Activated gamma-delta T cell treated with Interleukin-2 at 50 U/mL for 16 hours (primary cell): ENCODE measurements around the gene SUCO.
A peak's percentile ranks its signal among the peaks of the same experiment; 100 is the strongest.
"Not testable (repeated sequence)": the region's sequence is repeated elsewhere in the genome, so short reads cannot be mapped to it uniquely, and the experiment has no call there.

ENCODE experiments used
- DNase-seq: peaks from one replicate; pipeline ENCODE4 v3.0.0-alpha.2; 2020

The SUCO gene, protein sequence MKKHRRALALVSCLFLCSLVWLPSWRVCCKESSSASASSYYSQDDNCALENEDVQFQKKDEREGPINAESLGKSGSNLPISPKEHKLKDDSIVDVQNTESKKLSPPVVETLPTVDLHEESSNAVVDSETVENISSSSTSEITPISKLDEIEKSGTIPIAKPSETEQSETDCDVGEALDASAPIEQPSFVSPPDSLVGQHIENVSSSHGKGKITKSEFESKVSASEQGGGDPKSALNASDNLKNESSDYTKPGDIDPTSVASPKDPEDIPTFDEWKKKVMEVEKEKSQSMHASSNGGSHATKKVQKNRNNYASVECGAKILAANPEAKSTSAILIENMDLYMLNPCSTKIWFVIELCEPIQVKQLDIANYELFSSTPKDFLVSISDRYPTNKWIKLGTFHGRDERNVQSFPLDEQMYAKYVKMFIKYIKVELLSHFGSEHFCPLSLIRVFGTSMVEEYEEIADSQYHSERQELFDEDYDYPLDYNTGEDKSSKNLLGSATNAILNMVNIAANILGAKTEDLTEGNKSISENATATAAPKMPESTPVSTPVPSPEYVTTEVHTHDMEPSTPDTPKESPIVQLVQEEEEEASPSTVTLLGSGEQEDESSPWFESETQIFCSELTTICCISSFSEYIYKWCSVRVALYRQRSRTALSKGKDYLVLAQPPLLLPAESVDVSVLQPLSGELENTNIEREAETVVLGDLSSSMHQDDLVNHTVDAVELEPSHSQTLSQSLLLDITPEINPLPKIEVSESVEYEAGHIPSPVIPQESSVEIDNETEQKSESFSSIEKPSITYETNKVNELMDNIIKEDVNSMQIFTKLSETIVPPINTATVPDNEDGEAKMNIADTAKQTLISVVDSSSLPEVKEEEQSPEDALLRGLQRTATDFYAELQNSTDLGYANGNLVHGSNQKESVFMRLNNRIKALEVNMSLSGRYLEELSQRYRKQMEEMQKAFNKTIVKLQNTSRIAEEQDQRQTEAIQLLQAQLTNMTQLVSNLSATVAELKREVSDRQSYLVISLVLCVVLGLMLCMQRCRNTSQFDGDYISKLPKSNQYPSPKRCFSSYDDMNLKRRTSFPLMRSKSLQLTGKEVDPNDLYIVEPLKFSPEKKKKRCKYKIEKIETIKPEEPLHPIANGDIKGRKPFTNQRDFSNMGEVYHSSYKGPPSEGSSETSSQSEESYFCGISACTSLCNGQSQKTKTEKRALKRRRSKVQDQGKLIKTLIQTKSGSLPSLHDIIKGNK (N-terminal part only)

DNA sequence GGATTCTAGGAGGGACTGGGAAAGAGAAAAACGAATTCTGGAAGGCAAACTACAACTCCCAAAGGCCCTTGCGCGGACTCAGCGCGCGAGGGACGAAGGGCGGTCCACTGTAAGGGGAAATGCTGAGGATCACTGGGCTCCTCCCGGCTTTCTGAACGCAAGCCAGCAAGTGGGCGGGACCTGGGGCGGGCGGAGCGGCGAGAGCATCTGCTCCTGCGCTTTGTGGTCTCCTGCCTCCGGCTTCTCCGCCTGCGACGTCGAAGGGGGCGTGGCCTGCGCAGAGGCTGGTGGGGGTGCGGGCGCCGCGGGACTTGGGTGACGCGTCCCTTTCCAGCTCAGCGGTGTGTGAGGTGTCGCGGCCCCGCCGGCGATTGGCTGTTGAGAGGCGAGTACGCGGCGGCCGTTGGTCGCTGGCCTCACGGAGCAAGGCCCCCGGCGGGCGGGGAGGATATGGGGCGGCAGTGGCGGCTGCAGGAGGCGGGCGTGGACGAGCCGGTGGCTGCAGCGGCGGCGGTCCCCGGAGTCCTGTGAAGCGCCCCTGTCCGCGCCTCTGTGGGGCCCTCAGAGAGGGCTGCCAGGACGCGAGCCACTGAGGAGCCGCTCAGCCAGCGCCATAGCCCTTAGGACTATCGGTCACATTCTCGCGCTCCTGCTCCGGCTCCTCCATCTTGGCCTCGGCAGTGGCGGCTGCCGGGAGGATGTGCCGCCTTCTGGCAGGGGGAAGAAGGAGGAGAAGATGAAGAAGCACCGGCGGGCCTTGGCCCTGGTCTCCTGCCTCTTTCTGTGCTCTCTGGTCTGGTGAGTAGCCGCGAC lies at the start of gene SUCO:
Gene SUCO, plus strand, starts transcription at position 451 of the 813 bp plus-strand sequence. Its CDS starts 286 bp downstream, at position 737.
- peak; percentile 100 for DNase-seq

DNA sequence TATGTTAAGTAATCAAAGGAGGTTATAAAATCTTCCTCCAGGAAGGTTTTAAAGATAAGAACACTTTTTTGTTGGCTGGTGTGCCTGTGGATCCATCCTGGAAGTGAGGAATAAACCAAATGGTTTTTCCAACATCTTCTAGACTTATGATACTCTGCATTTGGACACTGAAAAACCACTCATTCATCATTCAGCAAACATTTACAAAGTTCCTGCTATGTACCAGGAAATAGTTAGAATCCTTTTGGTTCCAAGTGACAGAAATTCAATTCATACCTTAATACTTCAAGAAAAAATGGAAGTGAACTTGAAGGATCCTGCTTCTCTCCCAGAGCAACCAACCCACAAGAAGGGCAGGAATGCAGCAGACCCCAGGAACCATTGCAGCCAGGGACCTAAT lies 49.5 kb upstream of the SUCO start:
- no peak for DNase-seq

DNA sequence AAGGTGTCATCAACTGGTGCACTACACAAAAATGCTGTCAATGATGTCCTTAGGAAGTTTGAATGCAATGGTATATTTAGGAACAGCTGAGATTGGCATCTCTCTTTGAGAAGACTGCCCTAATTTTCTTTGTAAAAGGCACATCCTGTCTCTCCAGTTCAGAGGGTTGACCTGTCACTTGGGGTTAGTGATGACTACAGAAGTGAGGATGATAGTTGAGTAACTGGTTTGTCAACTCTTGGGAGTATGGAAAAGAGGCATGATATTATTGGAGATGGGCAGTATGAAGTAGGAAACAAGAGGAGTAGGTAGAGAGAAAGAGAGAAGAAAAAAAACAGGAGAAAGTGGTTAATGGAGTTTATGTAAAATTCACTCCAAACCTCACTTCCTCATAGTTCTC lies 48.7 kb upstream of the SUCO start:
- no peak for DNase-seq

DNA sequence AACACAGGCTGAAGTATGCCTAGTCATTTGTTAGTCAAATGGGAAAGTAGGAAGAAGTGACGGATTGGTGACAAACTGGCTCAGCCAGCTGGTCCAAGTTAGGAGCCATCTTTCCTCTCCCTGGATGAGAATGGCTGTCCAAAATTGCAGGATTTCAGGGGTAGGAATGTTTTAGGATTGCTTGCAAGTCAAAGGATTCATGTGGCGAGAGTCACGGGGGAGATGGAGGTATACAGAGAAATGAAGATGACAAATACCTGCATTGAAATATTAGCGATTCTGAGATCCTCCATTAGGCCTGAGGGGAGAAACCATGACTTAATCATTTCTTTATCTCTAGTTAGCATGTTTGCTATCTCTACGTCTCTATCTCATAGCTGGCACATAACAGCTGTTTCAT lies 47.3 kb upstream of the SUCO start:
- no peak for DNase-seq

DNA sequence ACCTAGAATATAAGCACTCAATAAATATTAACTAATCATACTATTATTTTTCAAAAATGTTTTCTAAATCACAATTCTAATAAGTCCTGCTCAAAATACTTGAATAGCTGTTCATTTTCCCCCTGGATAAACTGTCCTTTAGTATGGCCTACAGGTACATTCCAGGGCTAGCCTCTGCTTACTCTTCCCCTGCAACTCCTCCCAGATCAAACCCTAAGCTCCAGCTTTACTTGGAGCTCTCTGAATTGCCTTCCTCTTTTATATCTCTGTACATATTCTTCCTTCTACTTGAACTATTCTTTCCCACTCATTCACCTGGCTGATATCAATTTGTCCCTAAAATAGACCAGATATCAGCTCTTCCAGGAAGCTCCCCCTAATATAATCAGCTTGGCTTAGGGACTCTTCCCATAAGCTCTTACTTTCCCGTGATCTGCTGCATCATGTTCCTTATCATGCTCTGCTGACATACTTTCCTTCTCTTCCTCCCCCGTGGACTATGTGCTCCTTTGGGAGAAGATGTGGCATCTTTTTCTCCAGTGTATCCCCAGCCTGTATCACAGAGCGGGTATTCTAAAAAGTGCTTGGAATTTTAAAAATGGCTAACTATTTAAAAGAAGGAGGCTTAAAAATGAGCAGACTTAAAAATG lies 46.0 kb upstream of the SUCO start:
- DNase-seq = no peak

DNA sequence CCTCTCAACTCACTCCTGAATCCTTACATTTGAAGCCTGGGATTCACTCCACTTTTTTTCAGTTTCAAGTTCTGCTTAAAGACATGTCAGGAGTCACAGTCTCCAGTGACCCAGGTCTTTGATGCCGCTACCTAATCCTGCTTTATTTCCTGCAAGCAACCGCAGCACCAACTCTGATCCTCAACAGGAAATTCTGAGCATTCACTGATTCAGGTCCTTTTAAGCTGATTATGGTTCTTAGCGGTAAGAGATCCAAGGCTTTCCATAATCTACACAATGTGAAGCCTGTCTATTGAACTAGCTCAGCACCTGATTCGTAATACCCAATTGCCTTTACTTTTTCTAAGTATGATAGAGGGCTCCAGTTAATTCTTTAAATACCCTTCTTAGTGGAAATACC lies 45.4 kb upstream of the SUCO start:
- no peak for DNase-seq

DNA sequence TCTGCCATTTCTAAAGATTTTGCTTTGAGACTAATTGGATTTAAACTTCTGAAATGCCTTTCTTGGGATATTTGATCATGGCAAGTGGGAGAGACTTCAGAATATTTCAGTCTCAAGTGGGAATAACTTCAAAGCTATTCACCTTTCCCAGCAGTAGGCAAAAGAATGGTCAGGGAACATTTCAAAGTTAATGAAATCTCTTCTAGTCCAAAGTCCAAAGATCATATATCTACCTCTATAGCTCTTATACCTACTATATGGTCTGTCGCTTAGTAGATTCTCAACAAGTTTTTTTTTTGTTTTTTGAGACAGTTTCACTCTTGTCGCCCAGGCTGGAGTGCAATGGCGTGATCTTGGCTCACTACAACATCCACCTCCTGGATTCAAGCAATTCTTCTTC lies 44.6 kb upstream of the SUCO start:
- DNase-seq = no peak

DNA sequence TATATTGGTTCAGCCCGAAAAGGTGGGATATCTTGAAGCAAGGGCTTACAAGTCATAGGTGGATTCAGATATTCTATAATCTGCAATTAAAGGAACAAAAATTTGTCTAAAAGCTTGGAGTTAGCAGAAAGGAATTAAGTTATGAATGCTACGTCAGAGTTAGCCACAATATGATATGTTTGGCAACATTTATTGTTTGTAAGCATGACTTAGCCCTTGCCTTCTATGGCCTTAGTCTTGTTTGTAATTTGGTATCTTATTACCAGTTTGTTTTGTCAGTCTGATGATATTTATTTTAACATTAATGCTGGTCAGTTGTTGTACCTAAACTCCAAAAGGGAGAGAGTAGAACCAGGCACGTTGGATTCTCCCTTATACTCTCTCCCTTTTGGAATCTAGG lies 43.1 kb upstream of the SUCO start:
- no peak for DNase-seq

DNA sequence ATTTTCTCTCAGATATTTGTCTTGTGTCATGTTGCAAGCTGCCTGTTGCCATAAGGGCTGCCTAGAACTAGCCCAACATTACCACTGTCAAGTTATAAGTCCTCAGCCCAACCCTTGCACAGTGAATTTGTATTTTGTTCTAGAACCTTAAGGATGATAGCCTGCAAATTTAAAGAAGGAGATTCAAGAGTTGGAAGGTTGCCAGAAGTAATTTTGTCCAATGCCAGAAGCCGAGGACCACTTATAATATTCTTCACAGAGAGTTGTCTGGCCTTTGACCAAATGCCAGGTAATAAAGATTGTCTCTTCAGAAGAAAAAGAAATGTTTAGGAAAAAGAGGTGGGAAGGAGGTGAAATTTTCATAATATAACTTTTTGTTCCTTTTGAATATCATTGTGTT lies 40.5 kb upstream of the SUCO start:
- no peak for DNase-seq

DNA sequence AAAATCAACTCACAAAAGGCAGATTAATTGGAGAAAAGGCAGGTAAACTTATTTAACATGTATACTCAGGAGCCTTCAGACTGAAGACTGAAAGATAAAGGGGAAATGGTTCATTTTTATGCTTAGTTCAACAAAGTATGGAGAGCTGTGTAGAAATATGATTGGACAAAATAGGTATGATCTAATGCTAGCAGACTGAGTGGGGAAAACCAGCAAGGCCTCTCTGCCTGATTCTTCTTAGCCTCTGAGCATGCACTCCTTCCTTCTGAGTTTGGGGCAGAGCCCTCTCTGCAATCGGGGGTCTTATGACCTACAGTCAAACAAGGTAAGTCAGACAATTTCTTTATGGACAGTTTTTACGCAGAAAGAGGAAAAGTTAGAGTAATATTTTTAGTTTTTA lies 38.8 kb upstream of the SUCO start:
- DNase-seq = no peak

DNA sequence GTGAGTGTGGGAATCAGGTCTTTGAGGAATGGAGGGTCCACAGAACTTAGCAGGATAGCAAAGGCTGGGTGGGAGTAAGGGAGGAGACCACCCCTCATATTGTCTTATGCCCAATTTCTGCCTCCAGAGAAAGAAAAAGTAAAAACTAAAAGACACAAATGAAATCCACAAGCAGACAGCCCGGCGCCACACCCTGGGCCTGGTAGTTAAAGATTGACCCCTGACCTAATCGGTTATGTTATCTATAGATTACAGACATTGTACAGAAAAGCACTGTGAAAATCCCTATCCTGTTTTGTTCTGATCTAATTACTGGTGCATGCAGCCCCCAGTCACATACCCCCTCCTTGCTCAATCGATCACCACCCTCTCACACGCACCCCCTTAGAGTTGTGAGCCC lies 36.8 kb upstream of the SUCO start:
- not testable (repeated sequence) for DNase-seq

DNA sequence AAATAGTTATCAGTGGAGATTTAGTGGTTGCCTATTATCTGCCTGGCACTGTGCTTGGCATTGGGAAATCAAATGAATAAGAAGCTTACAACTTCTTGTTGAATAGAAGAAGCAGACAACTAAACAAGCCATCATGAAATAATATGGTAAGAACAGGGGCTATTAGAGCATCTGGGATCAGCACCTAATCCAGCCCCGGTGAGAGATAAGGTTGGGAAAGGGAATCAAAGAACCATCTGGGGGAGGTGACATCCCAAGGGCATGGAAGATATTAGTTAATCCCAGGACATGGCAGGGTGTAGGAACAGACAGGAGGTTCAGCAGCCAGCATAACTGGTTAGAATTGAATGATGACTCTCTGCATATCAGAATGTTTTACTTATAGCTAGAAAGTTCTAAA lies 36.3 kb upstream of the SUCO start:
- no peak for DNase-seq

DNA sequence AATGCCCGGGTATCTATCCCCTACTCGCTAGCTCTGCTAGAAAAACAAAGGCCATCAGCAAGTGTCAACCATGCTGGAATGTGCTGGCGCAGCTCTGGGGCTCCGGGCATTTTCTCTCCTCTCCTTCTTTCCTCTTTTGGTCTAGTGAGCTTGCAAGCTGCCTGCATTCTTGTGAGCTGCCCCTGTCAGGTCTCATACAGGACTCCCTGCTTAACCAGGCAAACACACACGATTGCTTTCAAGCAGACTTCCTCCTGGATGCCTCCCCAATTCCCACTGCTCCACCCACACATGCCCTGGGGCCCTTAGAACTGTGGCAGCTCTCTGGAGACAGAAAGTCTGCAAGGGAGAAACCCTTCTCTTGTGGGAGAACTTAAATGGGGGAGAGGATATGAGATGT lies 35.7 kb upstream of the SUCO start:
- no peak for DNase-seq

DNA sequence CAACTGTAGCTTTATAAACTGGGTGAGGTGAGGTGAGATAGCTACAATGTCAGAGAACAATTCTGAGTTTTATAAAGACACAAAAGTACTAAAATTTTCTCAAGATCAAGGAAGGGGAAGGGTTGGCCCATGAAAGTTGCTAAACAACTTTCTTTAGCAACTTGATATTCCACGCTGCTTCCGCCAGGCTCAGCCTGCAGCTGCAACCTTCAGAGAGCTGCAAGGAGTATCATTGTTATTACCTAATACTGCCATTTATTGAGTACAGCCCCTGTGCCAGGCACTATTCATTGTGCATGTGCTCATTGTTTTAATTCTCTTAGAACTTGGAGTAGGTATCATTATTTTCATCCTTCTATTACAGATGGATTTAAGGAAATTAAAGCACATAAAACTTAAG lies 34.1 kb upstream of the SUCO start:
- no peak for DNase-seq

DNA sequence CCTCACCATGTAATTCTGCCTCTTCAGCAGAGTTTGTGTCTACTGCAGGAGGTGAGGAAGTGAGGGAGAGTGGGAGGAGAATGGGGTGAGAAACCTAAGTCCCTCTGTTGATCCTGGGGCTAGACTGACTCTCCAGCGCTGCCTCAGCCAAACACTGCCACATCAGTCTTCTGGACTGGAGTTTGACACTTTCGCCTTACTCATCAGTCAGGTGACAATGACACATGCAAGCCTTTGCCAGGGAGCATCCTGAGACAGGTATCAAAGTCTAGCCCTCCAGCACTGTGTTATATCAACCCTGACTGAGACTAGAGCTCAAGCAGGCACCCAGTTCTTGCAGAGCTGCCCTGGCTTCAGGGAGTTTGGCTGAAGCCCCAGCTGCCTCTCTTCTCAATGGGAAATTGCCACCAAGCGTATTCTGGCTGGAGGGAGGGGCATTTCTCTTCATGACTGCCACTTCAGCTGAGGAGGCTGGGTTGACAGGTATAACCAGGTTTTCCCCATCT lies 33.3 kb upstream of the SUCO start:
- no peak for DNase-seq

DNA sequence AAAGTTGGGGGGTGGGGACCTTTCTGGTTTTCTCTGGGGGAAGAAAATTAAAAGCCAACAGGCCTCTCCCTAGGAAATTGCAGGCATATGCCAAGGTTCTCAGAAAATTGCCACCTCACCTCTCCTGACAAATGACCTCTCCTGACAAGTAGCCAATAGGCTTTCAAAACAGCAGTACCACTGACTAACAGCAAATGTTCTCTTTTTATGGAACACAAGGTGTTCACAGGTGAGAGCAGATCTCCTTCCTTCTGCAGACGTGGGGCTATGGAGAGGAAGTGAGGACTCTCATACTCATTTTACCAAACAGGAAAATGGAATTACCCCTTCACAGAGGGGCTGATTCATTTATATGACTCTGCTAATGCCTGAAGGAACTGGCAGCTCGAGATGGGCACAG lies 32.7 kb upstream of the SUCO start:
- no peak for DNase-seq

DNA sequence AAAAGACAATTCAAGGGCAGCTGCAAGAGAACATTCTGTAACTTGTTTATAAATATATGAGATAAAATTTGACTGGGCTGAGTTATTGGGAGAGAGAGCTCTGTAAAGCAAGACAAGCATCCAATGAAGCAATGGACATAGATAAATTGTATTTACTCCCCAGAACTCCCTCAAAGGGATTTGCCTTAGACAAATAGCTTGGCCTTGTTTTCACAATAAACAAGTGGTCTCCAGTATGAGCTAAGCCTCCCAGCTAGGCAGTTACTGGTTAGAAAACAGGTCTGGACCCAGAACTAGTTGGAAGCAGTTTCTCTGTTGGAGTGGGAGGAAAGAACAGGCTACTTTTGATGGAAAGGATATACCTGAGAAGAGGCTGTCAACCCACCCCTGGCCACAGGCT lies 25.2 kb upstream of the SUCO start:
- no peak for DNase-seq

DNA sequence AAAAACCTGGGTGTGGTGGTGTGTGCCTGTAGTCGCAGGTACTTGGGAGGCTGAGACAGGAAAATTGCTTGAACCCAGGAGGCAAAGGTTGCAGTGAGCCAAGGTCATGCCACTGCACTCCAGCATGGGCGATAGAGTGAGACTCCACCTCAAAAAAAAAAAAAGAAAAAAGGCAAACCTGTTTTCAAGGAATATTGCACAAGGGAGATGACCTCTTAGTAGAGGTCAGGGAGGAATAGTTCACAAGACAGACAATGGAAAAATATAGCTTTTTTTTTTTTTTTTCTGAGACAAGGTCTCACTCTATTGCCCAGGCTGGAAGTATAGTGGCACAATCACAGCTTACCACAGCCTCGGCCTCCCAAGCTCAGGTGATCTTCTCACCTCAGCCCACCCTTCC lies 22.5 kb upstream of the SUCO start:
- DNase-seq = no peak

DNA sequence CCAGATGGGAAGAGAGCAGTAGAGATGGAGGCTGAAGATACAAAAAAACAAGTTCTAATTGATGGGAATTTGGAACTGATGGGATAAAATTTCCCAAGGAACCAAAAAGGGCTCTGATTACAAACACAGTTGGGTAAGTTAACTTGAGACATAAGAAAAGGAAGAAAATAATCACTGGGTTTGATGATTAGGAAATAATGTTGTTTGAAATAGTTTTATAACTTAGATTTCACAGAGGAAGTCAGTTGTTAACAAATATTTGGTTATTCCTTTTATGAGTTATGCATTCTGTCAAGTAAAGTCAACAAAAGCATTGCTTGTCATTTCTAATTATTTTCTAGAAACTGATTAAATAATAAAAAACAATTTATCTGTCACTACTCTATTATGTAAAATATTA lies 20.4 kb upstream of the SUCO start:
- DNase-seq = no peak

DNA sequence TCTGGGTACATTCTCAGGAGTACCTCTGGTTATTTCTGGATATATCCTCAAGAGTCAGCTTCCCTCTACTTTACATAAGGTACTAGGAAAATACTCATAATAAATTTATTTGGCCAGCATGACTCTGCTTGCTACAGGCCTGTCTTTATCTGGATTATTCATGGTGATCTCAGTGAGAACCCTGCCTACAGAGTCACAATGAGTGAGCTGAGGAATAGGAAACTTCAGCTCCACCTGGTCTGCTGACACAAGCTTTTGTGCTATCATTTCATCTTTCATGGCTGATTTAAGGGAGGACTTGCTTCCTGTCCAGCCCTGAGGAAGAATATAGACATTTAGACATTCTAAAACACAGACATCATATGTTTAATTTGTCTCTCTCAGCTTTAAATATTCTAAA lies 19.5 kb upstream of the SUCO start:
- no peak for DNase-seq

DNA sequence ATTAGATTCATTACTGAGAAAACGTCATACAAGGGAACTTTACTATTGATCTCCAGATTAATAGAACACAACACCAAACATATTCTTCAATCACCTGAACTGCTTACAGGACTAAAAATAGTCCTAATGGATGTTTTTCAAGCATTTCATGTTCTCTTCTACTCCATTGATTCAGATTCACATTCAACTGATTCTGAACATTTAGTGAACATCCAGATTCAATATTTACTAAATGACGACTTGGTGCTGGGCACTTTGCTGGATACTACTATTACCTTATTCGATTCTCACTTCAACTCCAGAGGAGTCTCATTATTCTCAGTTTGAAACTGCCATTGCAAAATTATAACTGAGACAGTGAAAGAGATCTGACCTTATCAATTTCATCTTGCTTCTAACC lies 18.8 kb upstream of the SUCO start:
- no peak for DNase-seq

DNA sequence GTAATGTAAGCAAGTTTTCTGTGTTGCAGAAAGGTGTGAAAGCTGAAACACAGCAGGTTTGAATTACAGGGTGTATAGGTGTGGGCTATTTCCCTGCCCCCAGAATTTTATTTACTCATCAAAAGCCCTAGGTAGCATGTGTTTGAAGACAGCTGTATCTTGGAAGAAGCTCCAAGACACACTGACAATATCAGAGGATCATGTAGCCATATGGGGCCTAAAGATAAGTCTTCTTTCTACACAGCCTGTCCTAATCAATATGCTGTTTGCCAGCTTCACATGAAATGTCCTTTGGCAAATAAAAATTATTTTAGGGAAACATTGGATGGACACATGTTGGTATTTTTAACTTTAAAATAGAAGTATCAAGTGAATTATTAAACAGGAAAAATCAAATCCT lies 17.5 kb upstream of the SUCO start:
- DNase-seq = no peak
